Tracheal epithelial cell (primary cell): Measurements from ENCODE around the gene ZNF790. TPM values are rescaled to one million over a fixed set of nuclear protein-coding genes. Genes with fewer than 3 reads are reported as not detected.

Source experiments
- total RNA-seq: library from RNA; depleted of rRNA; stranded (reverse); fragments of >200 nt; gene quantifications from 2 replicates; pipeline ENCODE4 v1.2.1, GENCODE V29; 2014

The ZNF790 gene
- 5.1 TPM in 2 replicates for total RNA-seq

DNA sequence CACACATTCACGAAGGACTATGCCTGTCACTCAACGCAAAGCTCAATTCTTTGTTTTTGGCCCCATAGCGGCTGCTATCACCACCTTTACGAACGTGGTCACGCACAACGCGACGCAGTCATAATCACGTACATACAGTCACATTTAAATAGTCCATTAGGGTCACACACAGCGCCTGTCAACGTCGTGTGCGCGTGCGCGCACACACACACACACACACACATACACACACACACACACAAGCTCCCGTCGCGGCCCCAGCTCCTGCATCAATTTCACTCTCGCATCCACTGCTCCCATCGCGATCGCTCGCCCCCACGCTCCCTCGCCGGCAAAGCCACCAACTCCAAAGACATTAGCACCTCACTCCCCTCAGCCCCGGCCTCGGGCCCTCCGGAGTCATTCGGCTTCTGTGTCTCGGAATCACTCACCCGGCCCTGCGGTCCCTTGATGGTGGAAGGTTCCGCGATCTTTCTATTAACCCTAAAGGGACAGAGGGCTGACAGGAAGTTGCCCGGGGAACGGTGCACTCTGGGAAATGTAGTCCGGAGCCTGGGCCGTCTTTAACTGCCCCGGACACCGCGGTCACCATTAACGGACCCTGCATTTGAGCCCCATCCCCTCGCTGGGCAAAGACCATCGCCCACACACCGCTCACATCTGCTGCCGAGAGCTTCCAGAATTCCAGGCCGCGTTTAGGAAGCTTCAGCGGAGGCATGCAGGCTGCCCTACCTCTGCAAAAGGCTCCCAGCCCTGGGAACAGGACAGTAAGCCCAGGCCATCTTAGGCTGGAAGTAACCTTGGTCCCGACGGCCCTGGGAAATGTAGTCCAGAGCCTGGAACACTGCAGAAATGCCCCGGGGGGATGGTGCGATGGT lies at the start of gene ZNF790:
ZNF790 (minus strand) TSS at position 482 of the 878 bp plus-strand sequence. CDS start 12,768 bp downstream, outside the sequence.

DNA sequence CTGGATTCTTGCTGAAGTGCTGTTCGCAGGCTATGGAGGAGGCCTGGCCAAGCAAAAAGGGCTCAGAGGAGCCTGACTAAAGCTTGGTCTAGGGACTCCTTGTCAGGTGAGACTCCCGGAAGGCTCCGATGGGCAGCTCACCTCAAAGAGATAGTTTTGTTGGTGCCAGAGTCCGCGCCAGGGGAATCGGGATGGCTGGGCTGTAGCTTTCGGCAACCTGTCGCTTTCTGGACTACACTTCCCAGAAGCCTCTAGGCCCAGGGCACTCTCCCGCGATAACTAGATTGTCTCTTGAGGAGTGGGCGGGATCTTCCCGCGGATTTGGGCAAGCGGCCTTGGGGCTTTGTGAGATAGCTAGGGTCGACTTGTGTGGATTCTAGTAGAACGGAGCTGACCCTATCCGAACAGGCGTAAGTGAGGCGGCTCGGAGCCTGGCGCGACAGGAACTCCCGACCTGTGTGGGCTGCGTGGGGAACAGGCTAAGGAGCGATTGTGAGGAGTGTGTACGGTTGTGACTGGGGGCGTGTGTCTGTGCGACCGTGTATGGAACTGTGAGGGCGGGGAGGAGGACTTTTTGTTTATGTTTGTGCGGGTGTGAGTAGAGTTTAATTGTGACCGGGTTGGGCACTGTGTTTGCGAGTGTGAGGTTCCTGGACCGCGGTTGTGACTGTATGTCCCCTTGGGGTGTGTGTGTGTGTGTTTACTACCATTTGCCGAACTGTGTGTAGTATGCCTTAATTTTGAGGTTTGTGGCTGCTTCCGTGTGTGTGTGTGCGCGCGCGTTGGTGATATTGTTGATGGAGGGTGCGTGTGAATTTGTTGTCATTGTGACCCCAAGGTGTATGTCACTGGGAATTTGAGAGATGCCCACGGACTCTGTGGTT lies 12.6 kb upstream of the ZNF790 start, which contains the start of gene ZNF345:
ZNF345 (plus strand) TSS at position 318 of the 884 bp plus-strand sequence. CDS start 25,955 bp downstream, outside the sequence.

DNA sequence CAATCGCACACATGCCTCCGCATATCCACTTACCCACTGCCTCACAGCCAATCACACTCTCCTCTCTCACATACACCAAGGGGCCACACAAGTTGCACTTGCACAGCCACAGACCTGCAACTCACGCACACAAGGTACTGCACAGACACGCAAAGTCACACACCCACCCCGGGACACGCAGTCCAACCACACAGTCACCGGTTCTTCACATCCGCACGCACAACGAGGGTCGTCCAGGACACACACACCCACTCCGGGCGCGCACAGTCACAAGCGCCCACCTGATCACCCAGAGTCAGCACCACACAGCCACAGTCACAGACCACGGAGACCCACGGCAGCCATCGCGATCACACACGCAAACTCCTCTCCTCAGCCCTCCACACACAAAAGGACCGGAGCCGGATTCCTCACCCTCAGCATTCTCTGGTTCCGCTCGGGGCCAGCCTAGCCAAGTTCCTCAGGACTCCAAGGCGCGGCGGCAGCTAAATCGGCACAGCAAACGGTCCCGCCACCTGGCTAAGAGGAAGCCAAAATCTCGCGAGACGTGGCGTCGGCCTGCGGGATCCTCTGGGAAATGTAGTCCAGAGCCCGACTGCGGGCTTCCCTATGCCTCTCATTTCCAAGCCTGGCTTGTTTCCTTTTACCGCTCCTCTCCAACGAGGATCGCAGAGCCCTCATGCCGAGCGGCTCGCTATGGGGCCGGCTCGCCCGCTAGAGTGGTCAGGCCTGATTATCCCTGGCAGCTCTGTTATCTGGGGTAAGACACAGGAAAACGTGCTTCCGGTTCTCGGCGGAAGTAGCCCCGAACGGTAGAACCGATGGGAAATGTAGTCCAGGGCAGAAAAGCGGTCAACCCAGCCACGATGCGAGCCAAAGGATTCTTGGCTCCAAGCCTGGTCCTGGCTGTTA lies 65.6 kb downstream of the ZNF790 start, which contains the start of gene ZNF850:
ZNF850 (minus strand) TSS at position 497 of the 912 bp plus-strand sequence. CDS start 10,201 bp downstream, outside the sequence.

Other genes starting within 250 kb of the ZNF790 start
- gene ZNF382, start 233.1 kb downstream of the ZNF790 start, total RNA-seq, result 2.8 and 5.3 TPM in 2 replicates
- gene ZNF461, start 171.6 kb downstream of the ZNF790 start, total RNA-seq, result 3.9 and 6.0 TPM in 2 replicates
- 6.0 and 6.8 TPM in 2 replicates for gene ZNF567, start 150.8 kb downstream of the ZNF790 start, total RNA-seq
- gene ZNF850, start 65.6 kb downstream of the ZNF790 start, total RNA-seq, result 0.43 and 0.72 TPM in 2 replicates
- gene ZNF345, start 12.5 kb upstream of the ZNF790 start, total RNA-seq, result 1.4 and 3.0 TPM in 2 replicates
- 1.5 and 2.2 TPM in 2 replicates for gene ZNF829, start 77.9 kb upstream of the ZNF790 start, total RNA-seq
- 5.1 and 5.5 TPM in 2 replicates for gene ZNF568, start 77.9 kb upstream of the ZNF790 start, total RNA-seq
- gene ZNF420, start 240.0 kb upstream of the ZNF790 start, total RNA-seq, result 4.3 and 7.5 TPM in 2 replicates